ENCODE results near the gene BMP6. TPM values are rescaled to one million over a fixed set of nuclear protein-coding genes. Genes with fewer than 3 reads are reported as not detected.

The BMP6 gene
- total and polyA plus RNA-seq, 8 donors, result 2.3 to 18.7 (median 3.7) TPM

GRCh38 chr6:7906741-7907140 is 180.8 kb downstream of the BMP6 start:
- intact Hi-C loops (cut with DNase I), result no loop called here
- Histone ChIP-seq H3K27me3 (peaks cover 0 to 8% of the 10 kb centered on the region in 2 donors), H3K4me3 (no peak overlapping the region), H3K9me3 (no peaks in the 10 kb centered on the region), H3K27ac (no peak overlapping the region), H3K4me1 (peaks cover 7 to 40% of the 10 kb centered on the region in 2 donors), H3K36me3 (peaks cover 4 to 30% of the 10 kb centered on the region in 2 donors)
- no peak for DNase-seq
- no peak for TF ChIP-seq CTCF (IDR thresholded peaks at IDR 0.05)
- ATAC-seq, result no peak

GRCh38 chr6:7907159-7907558 is 181.3 kb downstream of the BMP6 start:
- H3K9me3 ChIP-seq, result no peaks in the 10 kb centered on the region
- no peak overlapping the region for H3K4me3 ChIP-seq
- peaks cover 0 to 8% of the 10 kb centered on the region in 2 donors for H3K27me3 ChIP-seq
- intact Hi-C loops (cut with DNase I), result no loop called here
- H3K4me1 ChIP-seq, result peaks cover 7 to 40% of the 10 kb centered on the region in 2 donors
- H3K27ac ChIP-seq, result no peak overlapping the region
- TF ChIP-seq CTCF (IDR thresholded peaks at IDR 0.05), result no peak
- ATAC-seq, result no peak
- no peak for DNase-seq
- peaks cover 4 to 25% of the 10 kb centered on the region in 2 donors for H3K36me3 ChIP-seq

- Histone ChIP-seq H3K27ac (peak overlapping the region; percentile 48 to 76), H3K36me3 (peaks cover 0 to 1% of the 10 kb centered on the region in 2 donors), H3K9me3 (no peaks in the 10 kb centered on the region), H3K4me3 (peak overlapping the region; percentile 78 to 81), H3K4me1 (peaks cover 7 to 40% of the 10 kb centered on the region in 2 donors), H3K27me3 (peaks cover 0 to 8% of the 10 kb centered on the region in 2 donors)
- TF ChIP-seq CTCF (IDR thresholded peaks at IDR 0.05), result no peak
- ATAC-seq (peak; percentile 77), DNase-seq (peak in 3 of 4 donors; percentile 57 to 92 (median 71))
- intact Hi-C loops (cut with DNase I), result loop anchor here in 1 of 2 donors (10.0 kb wide), 1 partner anchor 85 kb away; no protein-coding TSS in a partner anchor
These were observed 183.7 kb downstream of the BMP6 start for GRCh38 chr6:7909323-7910276.

- Histone ChIP-seq H3K27me3 (peaks cover 0 to 8% of the 10 kb centered on the region in 2 donors), H3K9me3 (no peaks in the 10 kb centered on the region), H3K4me3 (peak overlapping the region; percentile 78 to 81), H3K36me3 (no peaks in the 10 kb centered on the region), H3K4me1 (peaks cover 7 to 40% of the 10 kb centered on the region in 2 donors), H3K27ac (peak overlapping the region; percentile 48 to 76)
- no peak for ATAC-seq
- no peak for TF ChIP-seq CTCF (IDR thresholded peaks at IDR 0.05)
- intact Hi-C loops (cut with DNase I), result loop anchor here in 1 of 2 donors (10.0 kb wide), 1 partner anchor 85 kb away; no protein-coding TSS in a partner anchor
- DNase-seq, result no peak
These were observed 184.4 kb downstream of the BMP6 start for GRCh38 chr6:7910298-7910653.

All from left lung (tissue), 10 donors.